ENCODE results near the gene MMD.

- TF ChIP-seq POLR2A (IDR thresholded peaks at IDR 0.05; ENCODE audit: low read length) (no peak), GATA1 (IDR thresholded peaks at IDR 0.05; ENCODE audit: low read depth, low read length) (peak; percentile 11)
These were observed 27.0 kb upstream of the MMD start for GRCh38 chr17:55448681-55449080.
